HG03460 (cell line): ENCODE data around the gene NDE1.
A peak's percentile ranks its signal among the peaks of the same experiment; 100 is the strongest.
"Not testable (repeated sequence)": the region's sequence is repeated elsewhere in the genome, so short reads cannot be mapped to it uniquely, and the experiment has no call there.

Experiments
- ATAC-seq: cut with Tn5 transposase; IDR thresholded peaks from one replicate; pipeline ENCODE4 v1.9.1; 2021; ENCODE audit not compliant: unreplicated experiment

Gene NDE1

GRCh38 chr16:15650019-15650697 is at the start of gene NDE1:
Gene NDE1, plus strand, starts transcription at chr16:15650245. Its CDS starts 14,534 bp downstream, at chr16:15664779.
- ATAC-seq = peak; percentile 76

DNA sequence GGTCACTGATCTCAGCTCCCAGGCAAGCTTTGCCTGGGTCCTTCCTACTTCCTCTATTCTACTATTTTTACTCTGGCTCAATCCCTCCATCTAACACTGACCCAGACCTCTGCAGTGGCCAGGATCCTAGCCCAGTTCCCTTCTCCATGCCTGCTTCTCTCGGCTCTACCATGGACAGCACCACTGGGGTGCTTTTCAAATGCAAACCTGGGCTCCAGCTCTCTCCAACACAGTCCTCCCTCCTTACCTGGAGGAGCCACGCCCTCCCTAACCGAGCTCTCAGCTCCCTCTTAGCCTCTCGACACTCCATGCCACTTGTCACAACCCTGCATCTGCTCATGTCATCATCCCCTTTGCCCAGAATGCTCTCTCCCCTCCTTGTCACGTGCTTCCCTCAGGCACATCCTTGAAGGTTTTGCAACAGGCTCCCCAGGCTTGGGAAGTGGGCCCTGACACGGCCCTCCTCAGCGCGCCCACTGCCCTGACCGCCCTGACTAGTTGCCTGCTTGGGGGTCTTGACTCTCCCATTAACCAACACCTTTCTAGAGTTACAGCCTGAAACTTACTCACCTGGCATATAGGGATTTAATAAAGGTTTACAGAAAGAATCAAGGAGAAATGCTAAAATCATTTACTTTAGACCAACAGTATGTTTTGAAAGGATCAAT is 48.7 kb upstream of the NDE1 start:
- no peak for ATAC-seq

- no peak for ATAC-seq
Measured at GRCh38 chr16:15602285-15603044, 47.6 kb upstream of the NDE1 start.

GRCh38 chr16:15604460-15605440 is 45.3 kb upstream of the NDE1 start:
- no peak for ATAC-seq

GRCh38 chr16:15605839-15606517 is 44.1 kb upstream of the NDE1 start:
- ATAC-seq = no peak

DNA sequence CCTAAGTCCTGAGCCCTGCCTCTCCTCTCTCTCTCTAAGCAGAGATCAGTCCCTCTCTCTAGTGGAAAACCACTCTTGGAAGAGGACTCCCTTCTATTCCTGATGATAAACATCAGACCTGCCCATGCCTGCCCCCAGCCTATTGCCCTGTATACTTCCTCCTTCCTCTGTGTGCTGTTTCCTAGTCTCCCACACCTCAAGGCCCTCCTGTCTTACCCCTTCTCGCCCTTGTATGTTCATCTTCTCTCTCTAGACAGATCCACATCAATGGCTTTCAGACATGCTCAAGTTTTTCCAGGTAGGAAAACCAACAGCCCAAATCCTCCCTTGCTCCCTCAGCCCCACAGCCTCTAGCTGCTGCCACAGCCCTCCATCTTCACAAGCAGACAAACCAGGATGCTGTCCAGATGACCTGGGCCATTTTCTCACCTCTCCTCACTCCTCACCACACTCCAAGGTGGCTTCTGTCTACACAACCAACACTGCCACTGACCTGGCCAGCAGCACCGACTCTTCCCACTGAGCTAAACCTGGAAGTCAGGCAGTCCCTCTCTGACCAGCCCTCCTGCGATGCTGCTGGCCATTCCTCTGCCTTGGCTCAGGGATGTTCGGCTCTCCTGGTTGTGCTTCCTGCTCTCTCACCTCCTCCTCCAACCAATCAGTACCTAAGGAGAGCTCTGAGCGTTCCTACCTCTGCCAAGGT is 43.4 kb upstream of the NDE1 start:
- no peak for ATAC-seq

DNA sequence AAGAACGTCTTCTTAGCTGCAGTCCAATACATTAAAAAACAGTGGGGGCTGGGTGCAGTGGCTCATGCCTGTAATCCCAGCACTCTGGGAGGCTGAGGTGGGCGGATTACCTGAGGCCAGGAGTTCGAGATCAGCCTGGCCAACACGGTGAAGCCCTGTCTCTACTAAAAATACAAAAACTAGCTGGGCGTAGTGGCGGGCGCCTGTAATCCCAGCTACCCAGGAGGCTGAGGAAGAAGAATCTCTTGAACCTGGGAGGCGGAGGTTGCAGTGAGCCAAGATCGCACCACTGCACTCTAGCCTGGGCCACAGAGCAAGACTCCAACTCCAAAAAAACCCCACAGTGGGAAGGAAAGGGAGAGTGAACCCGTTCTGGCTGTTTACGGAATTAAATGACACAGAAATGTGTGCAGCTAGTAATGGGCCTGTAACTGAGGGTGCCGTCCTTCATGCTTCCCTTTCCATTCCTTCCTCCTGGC is 42.8 kb upstream of the NDE1 start:
- ATAC-seq = not testable (repeated sequence)

DNA sequence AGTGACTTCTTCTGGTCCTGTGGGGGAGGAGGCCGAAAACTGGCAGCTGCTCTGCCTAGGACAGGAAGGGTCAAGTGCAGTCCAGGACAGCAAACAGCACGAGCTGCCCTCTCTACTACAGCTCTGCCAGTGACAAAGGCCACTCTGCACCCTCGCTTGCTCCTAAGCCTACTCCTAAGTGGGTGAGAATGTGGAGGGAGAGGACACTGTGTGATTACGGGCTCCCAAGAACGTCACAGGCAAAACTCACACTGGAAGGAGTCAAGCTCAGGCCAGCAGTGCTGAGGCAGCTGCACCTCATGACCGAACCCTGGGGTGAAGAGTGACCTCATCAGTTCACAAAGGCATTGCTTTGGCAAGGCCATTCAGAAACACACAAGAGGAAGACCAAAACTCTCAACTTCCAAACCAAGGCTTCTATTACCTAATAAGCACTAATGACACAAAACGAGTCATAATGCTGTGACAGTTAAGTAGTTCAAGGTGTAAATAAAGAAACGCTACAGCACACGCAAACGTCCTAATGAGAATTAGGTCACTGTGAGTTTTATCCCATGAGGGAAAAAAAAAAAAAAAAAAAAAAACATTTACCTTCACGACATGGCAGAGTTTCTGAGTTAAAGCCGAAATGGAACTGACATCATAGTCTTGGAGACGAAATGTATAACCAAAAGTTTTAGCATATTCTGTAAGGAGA is 42.2 kb upstream of the NDE1 start:
- no peak for ATAC-seq

GRCh38 chr16:15608398-15609285 is 41.4 kb upstream of the NDE1 start:
- no peak for ATAC-seq

DNA sequence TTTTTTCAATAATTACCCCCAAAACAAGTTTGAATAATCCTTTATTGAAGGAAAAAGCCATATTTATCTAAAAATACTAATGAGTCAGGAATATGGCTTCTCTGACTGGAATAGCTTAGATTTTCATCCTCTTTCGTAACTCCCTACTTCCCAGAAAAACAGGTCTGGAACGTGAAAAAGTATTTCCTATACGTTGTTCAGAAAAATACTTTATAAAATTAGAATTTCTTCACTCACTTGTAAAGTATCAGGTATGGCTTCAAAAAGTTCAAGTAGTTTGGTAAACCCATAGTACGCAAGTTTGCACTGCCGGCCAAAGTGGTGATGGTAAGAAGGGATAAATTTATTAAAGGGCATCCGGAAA is 40.8 kb upstream of the NDE1 start:
- no peak for ATAC-seq

- no peak for ATAC-seq
Measured at GRCh38 chr16:15610369-15610871, 39.6 kb upstream of the NDE1 start.

DNA sequence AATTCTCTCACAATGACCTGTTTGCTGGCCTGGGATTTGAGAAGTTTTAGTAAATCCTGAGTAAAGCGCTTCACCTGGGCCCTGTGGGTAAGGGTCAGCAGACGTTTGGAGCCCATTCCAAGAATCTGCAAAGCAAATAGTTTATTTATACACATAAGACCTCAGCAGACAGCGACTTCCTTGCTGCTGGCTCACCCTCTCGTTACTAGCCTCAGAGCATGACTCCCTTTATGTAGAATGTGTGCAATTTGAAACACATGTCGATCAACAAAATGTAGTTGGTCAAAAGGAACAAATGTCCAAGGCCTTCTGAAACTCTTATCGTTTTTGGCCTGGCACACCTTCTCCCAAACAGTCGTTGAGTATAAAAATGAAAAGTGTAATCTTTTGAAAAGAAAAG is 38.4 kb upstream of the NDE1 start:
- no peak for ATAC-seq

DNA sequence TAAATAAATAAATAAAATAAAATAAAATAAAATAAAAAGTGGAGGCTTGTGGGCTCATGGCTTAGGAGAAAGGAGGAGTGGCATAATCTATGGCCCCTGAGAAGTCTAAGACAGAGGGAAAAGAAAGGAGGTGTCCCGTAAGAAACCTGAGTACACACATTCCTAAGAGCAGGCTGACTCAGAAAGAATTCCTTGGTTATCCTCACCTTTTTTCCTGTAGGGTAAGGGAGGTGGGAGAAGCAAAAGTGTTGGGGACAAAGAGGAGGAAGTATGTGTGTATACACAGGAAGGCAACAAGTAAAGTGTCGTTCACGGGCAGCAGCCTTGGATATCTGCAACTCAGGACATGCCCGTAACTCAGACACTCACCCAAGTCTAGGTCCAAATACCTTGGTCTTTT is 36.4 kb upstream of the NDE1 start:
- ATAC-seq = no peak

GRCh38 chr16:15616012-15616411 is 34.0 kb upstream of the NDE1 start:
- ATAC-seq = no peak

GRCh38 chr16:15616475-15617165 is 33.4 kb upstream of the NDE1 start:
- ATAC-seq = no peak

DNA sequence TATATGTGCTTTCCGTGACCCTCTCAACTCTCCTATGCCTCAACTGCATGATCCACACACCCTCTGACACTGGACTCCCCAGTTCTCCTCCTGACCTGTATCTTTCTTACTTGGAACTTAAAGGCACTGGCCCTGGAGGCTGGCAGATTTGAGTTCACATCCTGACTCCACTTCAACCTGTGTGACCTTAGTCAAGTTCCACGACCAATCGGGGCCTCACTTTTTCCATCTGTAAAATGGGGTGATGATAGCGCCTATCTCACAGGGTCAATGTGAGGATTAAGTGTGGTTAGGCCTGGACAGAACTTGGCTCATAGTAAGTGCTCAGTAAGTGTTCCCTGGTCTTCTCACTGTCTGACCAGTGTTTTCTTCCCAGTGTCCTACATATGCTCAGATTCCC is 32.1 kb upstream of the NDE1 start:
- no peak for ATAC-seq

GRCh38 chr16:15618392-15618791 is 31.7 kb upstream of the NDE1 start:
- ATAC-seq = no peak
